ENCODE data around the gene NPAS4.
"Not testable (repeated sequence)": the region's sequence is repeated elsewhere in the genome, so short reads cannot be mapped to it uniquely, and the experiment has no call there.

The NPAS4 gene

GRCh38 chr11:66410191-66410590 lies 10.6 kb upstream of the NPAS4 start:
- H3K4me1 Mint-ChIP-seq (ENCODE audit: low read depth), result peaks cover 4% of the 10 kb centered on the region
- H3K27ac Mint-ChIP-seq, result no peak overlapping the region
- H3K36me3 Mint-ChIP-seq (ENCODE audit: low read depth), result no peaks in the 10 kb centered on the region
- H3K9me3 Mint-ChIP-seq, result no peaks in the 10 kb centered on the region
- H3K27me3 Mint-ChIP-seq, result peaks cover 32% of the 10 kb centered on the region
- no peak overlapping the region for H3K4me3 Mint-ChIP-seq

GRCh38 chr11:66411323-66411722 lies 9.5 kb upstream of the NPAS4 start:
- Mint-ChIP-seq H3K27ac (no peak overlapping the region), H3K4me1 (ENCODE audit: low read depth) (peaks cover 9% of the 10 kb centered on the region), H3K36me3 (ENCODE audit: low read depth) (no peaks in the 10 kb centered on the region), H3K9me3 (no peaks in the 10 kb centered on the region), H3K4me3 (no peak overlapping the region), H3K27me3 (peaks cover 43% of the 10 kb centered on the region)

GRCh38 chr11:66412110-66412509 lies 8.7 kb upstream of the NPAS4 start:
- no peak overlapping the region for H3K27ac Mint-ChIP-seq
- H3K9me3 Mint-ChIP-seq, result no peaks in the 10 kb centered on the region
- H3K36me3 Mint-ChIP-seq (ENCODE audit: low read depth), result no peaks in the 10 kb centered on the region
- peaks cover 51% of the 10 kb centered on the region for H3K27me3 Mint-ChIP-seq
- peaks cover 17% of the 10 kb centered on the region for H3K4me1 Mint-ChIP-seq (ENCODE audit: low read depth)
- no peak overlapping the region for H3K4me3 Mint-ChIP-seq

GRCh38 chr11:66413167-66413566 lies 7.7 kb upstream of the NPAS4 start:
- Mint-ChIP-seq H3K36me3 (ENCODE audit: low read depth) (no peaks in the 10 kb centered on the region), H3K4me3 (no peak overlapping the region), H3K4me1 (ENCODE audit: low read depth) (peaks cover 27% of the 10 kb centered on the region), H3K9me3 (no peaks in the 10 kb centered on the region), H3K27ac (no peak overlapping the region), H3K27me3 (peaks cover 61% of the 10 kb centered on the region)

- H3K4me1 Mint-ChIP-seq (ENCODE audit: low read depth), result peaks cover 35% of the 10 kb centered on the region
- H3K27me3 Mint-ChIP-seq, result peaks cover 70% of the 10 kb centered on the region
- H3K4me3 Mint-ChIP-seq, result no peak overlapping the region
- H3K36me3 Mint-ChIP-seq (ENCODE audit: low read depth), result no peaks in the 10 kb centered on the region
- H3K27ac Mint-ChIP-seq, result no peak overlapping the region
- no peaks in the 10 kb centered on the region for H3K9me3 Mint-ChIP-seq
Observed at GRCh38 chr11:66414120-66414934, 6.5 kb upstream of the NPAS4 start.

- no peaks in the 10 kb centered on the region for H3K9me3 Mint-ChIP-seq
- H3K27ac Mint-ChIP-seq, result no peak overlapping the region
- no peaks in the 10 kb centered on the region for H3K36me3 Mint-ChIP-seq (ENCODE audit: low read depth)
- peaks cover 40% of the 10 kb centered on the region for H3K4me1 Mint-ChIP-seq (ENCODE audit: low read depth)
- peaks cover 71% of the 10 kb centered on the region for H3K27me3 Mint-ChIP-seq
- no peak overlapping the region for H3K4me3 Mint-ChIP-seq
Observed at GRCh38 chr11:66415423-66415822, 5.4 kb upstream of the NPAS4 start.

- no peak overlapping the region for H3K4me3 Mint-ChIP-seq
- peaks cover 47% of the 10 kb centered on the region for H3K4me1 Mint-ChIP-seq (ENCODE audit: low read depth)
- H3K36me3 Mint-ChIP-seq (ENCODE audit: low read depth), result no peaks in the 10 kb centered on the region
- no peaks in the 10 kb centered on the region for H3K9me3 Mint-ChIP-seq
- H3K27me3 Mint-ChIP-seq, result peaks cover 68% of the 10 kb centered on the region
- no peak overlapping the region for H3K27ac Mint-ChIP-seq
Observed at GRCh38 chr11:66417000-66417399, 3.8 kb upstream of the NPAS4 start.

- H3K9me3 Mint-ChIP-seq, result no peaks in the 10 kb centered on the region
- peak overlapping the region; percentile 53 for H3K27ac Mint-ChIP-seq
- H3K27me3 Mint-ChIP-seq, result peaks cover 61% of the 10 kb centered on the region
- H3K36me3 Mint-ChIP-seq (ENCODE audit: low read depth), result no peaks in the 10 kb centered on the region
- peaks cover 47% of the 10 kb centered on the region for H3K4me1 Mint-ChIP-seq (ENCODE audit: low read depth)
- peak overlapping the region; percentile 68 for H3K4me3 Mint-ChIP-seq
Observed at GRCh38 chr11:66418168-66418985, 2.5 kb upstream of the NPAS4 start.

GRCh38 chr11:66418986-66419308 lies 1.9 kb upstream of the NPAS4 start:
- Mint-ChIP-seq H3K27ac (no peak overlapping the region), H3K27me3 (peaks cover 58% of the 10 kb centered on the region), H3K4me3 (peak overlapping the region; percentile 68), H3K4me1 (ENCODE audit: low read depth) (peaks cover 47% of the 10 kb centered on the region), H3K9me3 (no peaks in the 10 kb centered on the region), H3K36me3 (ENCODE audit: low read depth) (no peaks in the 10 kb centered on the region)

GRCh38 chr11:66419825-66420224 lies 1.0 kb upstream of the NPAS4 start:
- Mint-ChIP-seq H3K4me3 (no peak overlapping the region), H3K27me3 (peaks cover 49% of the 10 kb centered on the region), H3K36me3 (ENCODE audit: low read depth) (no peaks in the 10 kb centered on the region), H3K4me1 (ENCODE audit: low read depth) (peaks cover 47% of the 10 kb centered on the region), H3K27ac (no peak overlapping the region), H3K9me3 (no peaks in the 10 kb centered on the region)

GRCh38 chr11:66421492-66422205 lies 814 bp downstream of the NPAS4 start:
- Mint-ChIP-seq H3K27ac (no peak overlapping the region), H3K9me3 (no peaks in the 10 kb centered on the region), H3K27me3 (peaks cover 31% of the 10 kb centered on the region), H3K4me3 (no peak overlapping the region), H3K4me1 (ENCODE audit: low read depth) (peaks cover 39% of the 10 kb centered on the region), H3K36me3 (ENCODE audit: low read depth) (no peaks in the 10 kb centered on the region)

GRCh38 chr11:66426314-66426713 lies 5.5 kb downstream of the NPAS4 start:
- H3K4me1 Mint-ChIP-seq (ENCODE audit: low read depth), result peaks cover 8% of the 10 kb centered on the region
- H3K9me3 Mint-ChIP-seq, result no peaks in the 10 kb centered on the region
- no peaks in the 10 kb centered on the region for H3K27me3 Mint-ChIP-seq
- H3K36me3 Mint-ChIP-seq (ENCODE audit: low read depth), result peaks cover 19% of the 10 kb centered on the region
- H3K4me3 Mint-ChIP-seq, result no peak overlapping the region
- no peak overlapping the region for H3K27ac Mint-ChIP-seq

GRCh38 chr11:66428933-66429332 lies 8.1 kb downstream of the NPAS4 start:
- H3K36me3 Mint-ChIP-seq (ENCODE audit: low read depth), result peaks cover 35% of the 10 kb centered on the region
- no peaks in the 10 kb centered on the region for H3K27me3 Mint-ChIP-seq
- peaks cover 3% of the 10 kb centered on the region for H3K4me1 Mint-ChIP-seq (ENCODE audit: low read depth)
- H3K27ac Mint-ChIP-seq, result no peak overlapping the region
- H3K4me3 Mint-ChIP-seq, result no peak overlapping the region
- no peaks in the 10 kb centered on the region for H3K9me3 Mint-ChIP-seq

- no peak overlapping the region for H3K4me3 Mint-ChIP-seq
- H3K36me3 Mint-ChIP-seq (ENCODE audit: low read depth), result peaks cover 38% of the 10 kb centered on the region
- H3K4me1 Mint-ChIP-seq (ENCODE audit: low read depth), result peaks cover 3% of the 10 kb centered on the region
- H3K27me3 Mint-ChIP-seq, result no peaks in the 10 kb centered on the region
- no peak overlapping the region for H3K27ac Mint-ChIP-seq
- H3K9me3 Mint-ChIP-seq, result no peaks in the 10 kb centered on the region
Observed at GRCh38 chr11:66429983-66430602, 9.3 kb downstream of the NPAS4 start.

GRCh38 chr11:66431287-66431686 lies 10.5 kb downstream of the NPAS4 start:
- H3K36me3 Mint-ChIP-seq (ENCODE audit: low read depth), result peaks cover 48% of the 10 kb centered on the region
- not testable (repeated sequence) for H3K9me3 Mint-ChIP-seq
- peak overlapping the region; percentile 15 for H3K27ac Mint-ChIP-seq

More at GRCh38 chr11:66431287-66431686, 10.5 kb downstream of the NPAS4 start:
- not testable (repeated sequence) for H3K4me3 Mint-ChIP-seq; H3K27me3 Mint-ChIP-seq; H3K4me1 Mint-ChIP-seq (ENCODE audit: low read depth)
